ENCODE measurements around the gene CDKN1C. TPM values are rescaled to one million over a fixed set of nuclear protein-coding genes. Genes with fewer than 3 reads are reported as not detected.
A peak's percentile ranks its signal among the peaks of the same experiment; 100 is the strongest.

The CDKN1C gene
- total and polyA plus RNA-seq, 2 of the 8 experiments (the other 6 are each of a cell fraction or from before 2014, with no cell fraction given) = 12.8 to 14.1 TPM

GRCh38 chr11:2838091-2838490, 47.5 kb downstream of the CDKN1C start:
- 81% methylated on average over 11 of the region's 11 CpGs; no CpG with 5 or more reads in 1 of the 2 experiments for WGBS, 2 experiments (ENCODE audit: extremely low coverage in 1 of 2, insufficient coverage in 1 of 2, insufficient read length in 1 of 2, insufficient replicate concordance in 2 of 2, low coverage in 1 of 2, low lambda C conversion rate in 2 of 2, missing lambda C conversion rate in 1 of 2)
- H3K23ac ChIP-seq (ENCODE audit: insufficient read length) = no peak overlapping the region
- CTCF ChIA-PET (ENCODE audit: partially characterized antibody) = no interaction called here

More at GRCh38 chr11:2838091-2838490, 47.5 kb downstream of the CDKN1C start:
- Histone ChIP-seq H3K4me1 (replicated peaks in 1 of 4; ENCODE audit: control insufficient read depth in 3 of 4, insufficient read depth in 4 of 4, low read length in 3 of 4) (peaks cover 0 to 21% (median 13%) of the 10 kb centered on the region in 4 experiments; a peak in 6 of 7 replicates), H3K79me1 (ENCODE audit: low read depth, low read length) (no peaks in the 10 kb centered on the region), H4K5ac (ENCODE audit: insufficient read length, low read depth, low read length) (no peak overlapping the region), H3K9ac (replicated peaks in 1 of 4; ENCODE audit: extremely low read depth in 1 of 4, low read depth in 3 of 4, low read length in 3 of 4) (no peak overlapping the region), H3K23me2 (ENCODE audit: low read depth, low read length) (no peaks in the 10 kb centered on the region), H2BK20ac (ENCODE audit: low read length) (no peak overlapping the region), H2AK5ac (ENCODE audit: low read depth, low read length) (peak overlapping the region; percentile 53; the same call in 1 of the 2 replicates), H4K91ac (replicated peaks; ENCODE audit: insufficient read length, low read length) (peak overlapping the region; percentile 68), H2BK120ac (replicated peaks; ENCODE audit: low read depth, low read length) (no peak overlapping the region), H3K27me3 (replicated peaks in 1 of 4; ENCODE audit: control insufficient read depth in 3 of 4, extremely low read depth in 1 of 4, insufficient read depth in 3 of 4, low read length in 3 of 4) (peaks cover 0 to 9% (median 5%) of the 10 kb centered on the region in 4 experiments; a peak in 3 of 7 replicates), H3K18ac (ENCODE audit: extremely low read depth, low read length) (no peak overlapping the region; the same call in 1 of the 2 replicates), H3K14ac (ENCODE audit: insufficient read length) (no peak overlapping the region), H3K36me3 (ENCODE audit: control insufficient read depth in 2 of 4, insufficient read depth in 4 of 4, low read length in 3 of 4) (no peaks in the 10 kb centered on the region), H3K4ac (replicated peaks; ENCODE audit: insufficient read length, low read depth, low read length) (no peak overlapping the region), H3K79me2 (ENCODE audit: control insufficient read depth in 1 of 2, insufficient read depth in 2 of 2, low read length in 2 of 2) (no peaks in the 10 kb centered on the region), H2BK5ac (ENCODE audit: low read depth, low read length) (no peak overlapping the region), H4K20me1 (replicated peaks in 1 of 2; ENCODE audit: control insufficient read depth in 1 of 2, insufficient read depth in 2 of 2, low read length in 2 of 2) (peaks cover 0 to 2% of the 10 kb centered on the region in 2 experiments), H3K27ac (ENCODE audit: low read depth, low read length) (no peak overlapping the region), H3K4me3 (ENCODE audit: extremely low read depth in 1 of 4, insufficient read depth in 2 of 4, low read depth in 3 of 4, low read length in 4 of 4) (no peak overlapping the region), H3K4me2 (ENCODE audit: insufficient read depth in 1 of 2, low read depth in 2 of 2, low read length in 2 of 2) (no peak overlapping the region), H2BK15ac (ENCODE audit: low read length) (peak overlapping the region; percentile 72; the same call in 1 of the 2 replicates), H4K8ac (ENCODE audit: extremely low read depth, insufficient read depth, low read length) (no peak overlapping the region; the same call in 1 of the 2 replicates), H2AFZ (ENCODE audit: low read length) (no peak overlapping the region), H3K9me3 (ENCODE audit: insufficient read depth in 2 of 2, low read depth in 1 of 2, low read length in 1 of 2) (no peaks in the 10 kb centered on the region), H2BK12ac (ENCODE audit: low read depth, low read length) (peak overlapping the region; percentile 84; the same call in 1 of the 2 replicates), H3K56ac (replicated peaks; ENCODE audit: insufficient read length, low read depth, low read length) (no peak overlapping the region)
- FAIRE-seq (no peak), DNase-seq (ENCODE audit: low read depth in 1 of 2, low spot score in 2 of 2) (no peak)
- TF ChIP-seq MAX (IDR thresholded peaks at IDR 0.05) (no peak), CTCF (IDR thresholded peaks at IDR 0.05; ENCODE audit: control extremely low read depth in 1 of 3, insufficient read depth in 1 of 3, low read depth in 1 of 3, low read length in 3 of 3) (no peak), CTBP2 (IDR thresholded peaks at IDR 0.05; ENCODE audit: borderline replicate concordance, insufficient read depth, insufficient read length, low read length) (no peak), SAP30 (IDR thresholded peaks at IDR 0.05; ENCODE audit: insufficient read depth, insufficient replicate concordance, low read length) (no peak)
- POLR2A ChIA-PET (ENCODE audit: partially characterized antibody) = no interaction called here

All from H1 (cell line).